HEK293T (cell line): ENCODE data around the gene APOL5.

Source experiments
- ARNT ChIP-seq: fragments of 450-650 bp; IDR thresholded peaks from 2 replicates; pipeline ENCODE4 v1.6.1; 2017; ENCODE audit warnings: mild to moderate bottlenecking
- BHLHE40 ChIP-seq: fragments of 450-650 bp; IDR thresholded peaks from 2 replicates; pipeline ENCODE4 v1.6.1; 2016; ENCODE audit warnings: mild to moderate bottlenecking, moderate library complexity, borderline replicate concordance
- CTBP1 ChIP-seq: fragments of 450-650 bp; IDR thresholded peaks from 2 replicates; pipeline ENCODE4 v1.6.1; 2016; ENCODE audit warnings: borderline replicate concordance
- ELF4 ChIP-seq: fragments of 450-650 bp; IDR thresholded peaks from 2 replicates; pipeline ENCODE4 v1.6.1; 2017; ENCODE audit warnings: antibody characterized with exemption
- FOXA1 ChIP-seq: fragments of 450-650 bp; IDR thresholded peaks from 2 replicates; pipeline ENCODE4 v1.6.1; 2016; ENCODE audit warnings: mild to moderate bottlenecking
- FOXM1 ChIP-seq: fragments of 450-650 bp; IDR thresholded peaks from 2 replicates; pipeline ENCODE4 v1.6.1; 2017; ENCODE audit warnings: mild to moderate bottlenecking, borderline replicate concordance
- HDGF ChIP-seq: fragments of 450-650 bp; IDR thresholded peaks from 2 replicates; pipeline ENCODE4 v1.6.1; 2017; ENCODE audit warnings: antibody characterized with exemption, borderline replicate concordance
- LEF1 ChIP-seq: fragments of 450-650 bp; IDR thresholded peaks from 2 replicates; pipeline ENCODE4 v1.6.1; 2017; ENCODE audit warnings: mild to moderate bottlenecking, borderline replicate concordance
- SP1 ChIP-seq: fragments of 450-650 bp; IDR thresholded peaks from 2 replicates; pipeline ENCODE4 v1.6.1; 2017
- SUZ12 ChIP-seq: fragments of 450-650 bp; IDR thresholded peaks from 2 replicates; pipeline ENCODE4 v1.6.1; 2016; ENCODE audit warnings: mild to moderate bottlenecking
- TARDBP ChIP-seq: fragments of 450-650 bp; IDR thresholded peaks from 2 replicates; pipeline ENCODE4 v1.6.1; 2016
- ZNF384 ChIP-seq: fragments of 450-650 bp; IDR thresholded peaks from 2 replicates; pipeline ENCODE4 v1.6.1; 2016
- TF ChIP-seq, protein P1 (sequence below): fragments of 450-650 bp; IDR thresholded peaks from 2 replicates; pipeline ENCODE4 v1.6.1; 2016

DNA sequence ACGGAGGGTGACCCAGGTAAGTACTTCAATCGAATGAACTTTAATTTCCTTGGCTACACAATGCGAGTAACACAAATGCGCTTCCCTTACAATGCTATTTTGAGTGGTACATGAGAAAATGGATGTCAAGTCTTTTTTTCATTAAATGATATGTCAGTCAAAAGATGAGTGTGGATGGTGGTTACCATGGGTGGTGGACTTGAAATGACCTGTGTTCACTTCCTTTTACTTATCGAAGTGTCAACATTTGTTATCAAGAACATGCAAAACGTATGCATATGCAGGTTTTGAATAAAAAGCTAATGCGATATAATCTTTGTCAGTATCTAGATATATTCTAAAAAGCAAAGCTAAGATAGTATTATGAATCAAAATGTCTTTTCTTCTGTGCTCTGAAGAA, 8.8 kb upstream of the APOL5 start:
- no peak for TF ChIP-seq TARDBP
- TF ChIP-seq BHLHE40: no peak
- TF ChIP-seq LEF1: no peak
- no peak for TF ChIP-seq SUZ12
- no peak for TF ChIP-seq FOXA1
- TF ChIP-seq FOXM1: no peak
- TF ChIP-seq, protein P1, sequence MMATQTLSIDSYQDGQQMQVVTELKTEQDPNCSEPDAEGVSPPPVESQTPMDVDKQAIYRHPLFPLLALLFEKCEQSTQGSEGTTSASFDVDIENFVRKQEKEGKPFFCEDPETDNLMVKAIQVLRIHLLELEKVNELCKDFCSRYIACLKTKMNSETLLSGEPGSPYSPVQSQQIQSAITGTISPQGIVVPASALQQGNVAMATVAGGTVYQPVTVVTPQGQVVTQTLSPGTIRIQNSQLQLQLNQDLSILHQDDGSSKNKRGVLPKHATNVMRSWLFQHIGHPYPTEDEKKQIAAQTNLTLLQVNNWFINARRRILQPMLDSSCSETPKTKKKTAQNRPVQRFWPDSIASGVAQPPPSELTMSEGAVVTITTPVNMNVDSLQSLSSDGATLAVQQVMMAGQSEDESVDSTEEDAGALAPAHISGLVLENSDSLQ: no peak
- no peak for TF ChIP-seq HDGF
- no peak for TF ChIP-seq SP1
- TF ChIP-seq ELF4: no peak
- TF ChIP-seq ARNT: no peak
- TF ChIP-seq CTBP1: no peak
- no peak for TF ChIP-seq ZNF384
